Lung (tissue), 12 donors: Measurements from ENCODE around the gene KIF26B. TPM values are rescaled to one million over a fixed set of nuclear protein-coding genes. Genes with fewer than 3 reads are reported as not detected.

Experiments
- ATAC-seq: fragments of 200-7000 bp; cut with Tn5 transposase; one replicate; pipeline ENCODE4 v1.9.1; 2020; ENCODE audit warnings: moderate number of reproducible peaks; ENCODE audit not compliant: insufficient read depth, low FRiP score
- DNase-seq, 3 donors: peaks; one replicate each; pipeline ENCODE4 v3.0.0-alpha.2; 2013 to 2017
- H3K27ac ChIP-seq, 2 donors: one replicate each; pipeline ENCODE4 v1.5.1; 2013; ENCODE audit warnings: mild to moderate bottlenecking in 2 of 2, moderate library complexity in 2 of 2, control low read depth in 1 of 2, inconsistent platforms in 1 of 2, low read depth in 1 of 2, low read length in 1 of 2
- H3K27me3 ChIP-seq, 3 donors: one replicate each; pipeline ENCODE4 v1.5.1; 2013; ENCODE audit warnings: low read length in 2 of 3; ENCODE audit not compliant: control insufficient read depth in 3 of 3, insufficient read depth in 3 of 3
- H3K36me3 ChIP-seq, 4 donors: one replicate each; pipeline ENCODE4 v1.5.1; 2013; ENCODE audit warnings: low read length in 4 of 4, mild to moderate bottlenecking in 1 of 4, moderate library complexity in 1 of 4; ENCODE audit not compliant: control insufficient read depth in 4 of 4, insufficient read depth in 4 of 4
- H3K4me1 ChIP-seq, 5 donors: one replicate each; pipeline ENCODE4 v1.5.1; 2013; ENCODE audit warnings: low read length in 5 of 5, mild to moderate bottlenecking in 2 of 5, moderate library complexity in 1 of 5; ENCODE audit not compliant: control insufficient read depth in 5 of 5, insufficient read depth in 5 of 5
- H3K4me3 ChIP-seq: one replicate; pipeline ENCODE4 v1.5.1; 2013; ENCODE audit warnings: mild to moderate bottlenecking, control low read depth, moderate library complexity
- H3K9ac ChIP-seq, 2 donors: one replicate each; pipeline ENCODE4 v1.5.1; 2013; ENCODE audit warnings: low read length in 2 of 2, control low read depth in 1 of 2; ENCODE audit not compliant: insufficient read depth in 1 of 2
- H3K9me3 ChIP-seq, 4 donors: one replicate each; pipeline ENCODE4 v1.5.1; 2013; ENCODE audit warnings: low read length in 3 of 4, mild to moderate bottlenecking in 1 of 4, moderate library complexity in 1 of 4; ENCODE audit not compliant: control insufficient read depth in 4 of 4, insufficient read depth in 3 of 4
- WGBS, 2 donors: extraction: QIAGEN DNeasy Blood & Tissue Kit; methylation state at CpG; one replicate each; pipeline ENCODE4 v1.1.7; 2013; 5-methylcytosine and 5-hydroxymethylcytosine counted together
- polyA plus RNA-seq, 2 donors: library from polyadenylated mRNA; stranded (reverse); fragments of 200-250 nt; gene quantifications; one replicate each; pipeline ENCODE4 v1.2.1, GENCODE V29; 2013
- total RNA-seq, 2 donors: library from RNA; depleted of rRNA in 1 of 2; stranded (reverse); fragments of >200 nt in 1 of 2; gene quantifications; one replicate each; pipeline ENCODE4 v1.2.1, GENCODE V29; 2014 to 2021
- TF ChIP-seq, protein P1 (sequence below): IDR thresholded peaks from 2 replicates; pipeline ENCODE4 v1.5.1; 2012; ENCODE audit warnings: mild to moderate bottlenecking; ENCODE audit errors: control extremely low read depth, extremely low read depth
- donor health status: control.
- donor health status: control.
- donor health status: Bipolar disorder and iron deficiency.
- donor health status: healthy.
- donor health status: DM: yes; HTN: yes; CAD: no.

The KIF26B gene
- total and polyA plus RNA-seq, 4 donors = 0.61 to 6.7 (median 2.2) TPM

GRCh38 chr1:245551536-245551935, 396.8 kb downstream of the KIF26B start:
- WGBS, 2 donors = 96% methylated on average over 9 of the region's 9 CpGs
- H3K9ac ChIP-seq = no peak overlapping the region
- H3K4me3 ChIP-seq = no peak overlapping the region
- peaks cover 0 to 3% (median 0%) of the 10 kb centered on the region in 4 donors for H3K9me3 ChIP-seq
- TF ChIP-seq, protein P1, sequence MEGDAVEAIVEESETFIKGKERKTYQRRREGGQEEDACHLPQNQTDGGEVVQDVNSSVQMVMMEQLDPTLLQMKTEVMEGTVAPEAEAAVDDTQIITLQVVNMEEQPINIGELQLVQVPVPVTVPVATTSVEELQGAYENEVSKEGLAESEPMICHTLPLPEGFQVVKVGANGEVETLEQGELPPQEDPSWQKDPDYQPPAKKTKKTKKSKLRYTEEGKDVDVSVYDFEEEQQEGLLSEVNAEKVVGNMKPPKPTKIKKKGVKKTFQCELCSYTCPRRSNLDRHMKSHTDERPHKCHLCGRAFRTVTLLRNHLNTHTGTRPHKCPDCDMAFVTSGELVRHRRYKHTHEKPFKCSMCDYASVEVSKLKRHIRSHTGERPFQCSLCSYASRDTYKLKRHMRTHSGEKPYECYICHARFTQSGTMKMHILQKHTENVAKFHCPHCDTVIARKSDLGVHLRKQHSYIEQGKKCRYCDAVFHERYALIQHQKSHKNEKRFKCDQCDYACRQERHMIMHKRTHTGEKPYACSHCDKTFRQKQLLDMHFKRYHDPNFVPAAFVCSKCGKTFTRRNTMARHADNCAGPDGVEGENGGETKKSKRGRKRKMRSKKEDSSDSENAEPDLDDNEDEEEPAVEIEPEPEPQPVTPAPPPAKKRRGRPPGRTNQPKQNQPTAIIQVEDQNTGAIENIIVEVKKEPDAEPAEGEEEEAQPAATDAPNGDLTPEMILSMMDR = no peak
- H3K27ac ChIP-seq = no peak overlapping the region
- DNase-seq (no peak), ATAC-seq (no peak)
- no peaks in the 10 kb centered on the region for H3K27me3 ChIP-seq
- peaks cover 0 to 3% (median 0%) of the 10 kb centered on the region in 5 donors for H3K4me1 ChIP-seq
- no peaks in the 10 kb centered on the region for H3K36me3 ChIP-seq

DNA sequence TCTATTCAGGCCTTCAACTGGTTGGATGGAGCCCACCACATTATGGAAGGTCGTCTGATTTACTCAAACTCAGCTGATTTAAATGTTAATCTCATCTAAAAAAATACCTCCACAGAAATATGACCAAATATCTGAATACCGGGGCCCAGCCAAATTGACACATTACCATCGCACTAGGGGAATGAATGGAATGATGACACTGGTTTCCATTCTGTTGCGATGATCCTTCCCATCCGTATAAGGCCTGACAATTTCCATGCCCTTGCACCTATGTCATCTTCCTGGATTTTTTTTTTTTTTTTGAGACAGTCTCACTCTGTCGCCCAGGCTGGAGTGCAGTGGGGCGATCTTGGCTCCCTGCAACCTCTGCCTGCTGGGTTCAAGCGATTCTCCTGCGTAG, 397.5 kb downstream of the KIF26B start:
- Histone ChIP-seq H3K9ac (no peak overlapping the region), H3K4me3 (no peak overlapping the region), H3K27me3 (no peaks in the 10 kb centered on the region), H3K27ac (no peak overlapping the region), H3K4me1 (peaks cover 0 to 3% (median 0%) of the 10 kb centered on the region in 5 donors), H3K9me3 (peaks cover 0 to 3% (median 0%) of the 10 kb centered on the region in 4 donors), H3K36me3 (no peaks in the 10 kb centered on the region)
- ATAC-seq (no peak), DNase-seq (no peak)
- 84 to 94% methylated on average over 9 of the region's 9 CpGs for WGBS, 2 donors
- TF ChIP-seq, protein P1 = no peak

GRCh38 chr1:245556057-245556456, 401.3 kb downstream of the KIF26B start:
- TF ChIP-seq, protein P1 = no peak
- DNase-seq = no peak
- no peak for ATAC-seq
- H3K27ac ChIP-seq = no peak overlapping the region
- no peaks in the 10 kb centered on the region for H3K4me1 ChIP-seq
- no peak overlapping the region for H3K9ac ChIP-seq
- 93 to 98% methylated on average over 3 of the region's 3 CpGs for WGBS, 2 donors
- no peaks in the 10 kb centered on the region for H3K36me3 ChIP-seq
- no peak overlapping the region for H3K4me3 ChIP-seq
- peaks cover 0 to 3% (median 0%) of the 10 kb centered on the region in 4 donors for H3K9me3 ChIP-seq
- no peaks in the 10 kb centered on the region for H3K27me3 ChIP-seq

GRCh38 chr1:245558069-245558468, 403.3 kb downstream of the KIF26B start:
- H3K36me3 ChIP-seq = no peaks in the 10 kb centered on the region
- no peak for DNase-seq
- no peak overlapping the region for H3K4me3 ChIP-seq
- 85 to 86% methylated on average over 5 of the region's 5 CpGs for WGBS, 2 donors
- no peak for ATAC-seq
- no peaks in the 10 kb centered on the region for H3K27me3 ChIP-seq
- H3K4me1 ChIP-seq = no peaks in the 10 kb centered on the region
- H3K9me3 ChIP-seq = no peaks in the 10 kb centered on the region
- TF ChIP-seq, protein P1 = no peak
- H3K27ac ChIP-seq = no peak overlapping the region
- H3K9ac ChIP-seq = no peak overlapping the region
